GM12878 (cell line): ENCODE measurements around the gene GPC5. TPM values are rescaled to one million over a fixed set of nuclear protein-coding genes. Genes with fewer than 3 reads are reported as not detected.

Experiments used
- ATAC-seq: fragments of 200-7000 bp; cut with Tn5 transposase; 3 replicates; pipeline ENCODE4 v1.9.1; 2020; ENCODE audit warnings: mild to moderate bottlenecking, moderate library complexity
- BruUV-seq: library from RNA; stranded (reverse); fragments of 400-500 nt; replicated peaks from 2 replicates; lab custom pipeline; 2021; lab: Mats Ljungman, UMichigan
- CTCF ChIA-PET: fragments of 300-600 bp; sonication (Branson Sonifier 250); formaldehyde crosslinking; extraction: SDS; loops from one replicate; lab custom pipeline; 2021; ENCODE audit warnings: inconsistent platforms; lab: Yijun Ruan, JAX
- POLR2A ChIA-PET: fragments of 350-600 bp; formaldehyde crosslinking; extraction: SDS; loops from one replicate; lab custom pipeline; 2021; ENCODE audit warnings: inconsistent platforms; lab: Charles Lee
- RAD21 ChIA-PET: fragments of 300-600 bp; sonication (Branson Sonifier 250); formaldehyde crosslinking; loops from one replicate; lab custom pipeline; 2023; ENCODE audit warnings: antibody characterized with exemption; ENCODE audit not compliant: unreplicated experiment; lab: Charles Lee
- SMC1A ChIA-PET: fragments of 300-600 bp; sonication (Branson Sonifier 250); formaldehyde crosslinking; loops from one replicate; lab custom pipeline; 2023; ENCODE audit not compliant: unreplicated experiment, uncharacterized antibody; lab: Charles Lee
- DNase-seq: peaks from one replicate; pipeline ENCODE4 v3.0.0-alpha.2; 2011; ENCODE audit warnings: low read depth, low spot score
- FAIRE-seq: peaks from 3 replicates; lab custom pipeline; 2011; peaks lifted over from hg19 to GRCh38; lab: Jason Lieb, UNC
- H2AFZ ChIP-seq: 2 replicates; pipeline ENCODE4 v1.6.0; 2011; ENCODE audit warnings: low read depth, low read length, control low read depth; ENCODE audit not compliant: control insufficient read depth
- H3K27ac ChIP-seq: 2 replicates; pipeline ENCODE4 v1.5.1; 2011; ENCODE audit warnings: control low read depth; ENCODE audit not compliant: control insufficient read depth, insufficient read depth
- H3K27me3 ChIP-seq, 2 experiments: replicated peaks in 1 of 2; 2 replicates each; pipeline versions ENCODE4 v1.6.0 to v1.6.1; 2011; ENCODE audit warnings: low read length in 1 of 2; ENCODE audit not compliant: control insufficient read depth in 2 of 2, insufficient read depth in 2 of 2
- H3K36me3 ChIP-seq, 2 experiments: 2 replicates each; pipeline ENCODE4 v1.5.1; 2011; ENCODE audit warnings: low read length in 1 of 2; ENCODE audit not compliant: control insufficient read depth in 2 of 2, insufficient read depth in 2 of 2
- H3K4me1 ChIP-seq: 2 replicates; pipeline ENCODE4 v1.6.1; 2011; ENCODE audit warnings: mild to moderate bottlenecking, low read length, moderate library complexity, mixed read lengths; ENCODE audit not compliant: control insufficient read depth, insufficient read depth
- H3K4me2 ChIP-seq: 2 replicates; pipeline ENCODE4 v1.6.0; 2011; ENCODE audit warnings: control low read depth; ENCODE audit not compliant: control insufficient read depth, insufficient read depth
- H3K4me3 ChIP-seq: fragments of 200-600 bp; sonication (generic); 2 replicates; pipeline ENCODE4 v1.5.1; 2016
- H3K79me2 ChIP-seq: 2 replicates; pipeline ENCODE4 v1.6.0; 2011; ENCODE audit warnings: low read length; ENCODE audit not compliant: control insufficient read depth, insufficient read depth
- H3K9ac ChIP-seq: 2 replicates; pipeline ENCODE4 v1.8.0; 2011; ENCODE audit warnings: low read length, control low read depth, mixed read lengths; ENCODE audit not compliant: control insufficient read depth, insufficient read depth
- H3K9me3 ChIP-seq: replicated peaks from 3 replicates; pipeline ENCODE4 v1.5.1; 2011; ENCODE audit warnings: mild to moderate bottlenecking, low read length; ENCODE audit not compliant: control insufficient read depth, insufficient read depth
- H4K20me1 ChIP-seq: 2 replicates; pipeline ENCODE4 v1.6.0; 2011; ENCODE audit not compliant: control insufficient read depth, insufficient read depth
- ATF7 ChIP-seq: fragments of 450-650 bp; IDR thresholded peaks from 2 replicates; pipeline ENCODE4 v1.6.1; 2016; ENCODE audit warnings: low read depth, mild to moderate bottlenecking
- CBFB ChIP-seq: IDR thresholded peaks from 2 replicates; pipeline ENCODE4 v1.6.1; 2016; ENCODE audit warnings: antibody characterized with exemption, low read depth
- CTCF ChIP-seq, 3 experiments: IDR thresholded peaks in 2 of 3; conservative IDR thresholded peaks in 1 of 3; 2 replicates each; pipeline ENCODE4 v1.5.1; 2011; ENCODE audit warnings: low read depth in 3 of 3, low read length in 3 of 3, mild to moderate bottlenecking in 3 of 3, control low read depth in 2 of 3, moderate library complexity in 2 of 3, inconsistent platforms in 1 of 3, mixed read lengths in 1 of 3; ENCODE audit not compliant: control insufficient read depth in 2 of 3, insufficient read depth in 1 of 3; ENCODE audit errors: extremely low read depth in 1 of 3
- FOS ChIP-seq: IDR thresholded peaks from 3 replicates; pipeline ENCODE4 v1.6.1; 2011; ENCODE audit warnings: borderline replicate concordance; ENCODE audit not compliant: insufficient read length; ENCODE audit errors: extremely low read depth
- POLR2AphosphoS2 ChIP-seq: IDR thresholded peaks from 2 replicates; pipeline ENCODE4 v1.6.1; 2011; ENCODE audit warnings: low read depth, mild to moderate bottlenecking, low read length, improper control_type of control experiment, moderate library complexity
- SIN3A ChIP-seq: IDR thresholded peaks from 2 replicates; pipeline ENCODE4 v1.6.1; 2012; ENCODE audit warnings: low read depth, low read length, improper control_type of control experiment
- SKIL ChIP-seq: fragments of 450-650 bp; IDR thresholded peaks from 2 replicates; pipeline ENCODE4 v1.6.1; 2017; ENCODE audit warnings: mild to moderate bottlenecking, low read depth, inconsistent platforms; ENCODE audit not compliant: poor library complexity, severe bottlenecking
- WGBS: methylation state at CpG from one replicate; pipeline ENCODE4 v1.1.6; 2016; ENCODE audit warnings: low lambda C conversion rate; ENCODE audit not compliant: insufficient replicate concordance, insufficient coverage; ENCODE audit errors: missing lambda C conversion rate; 5-methylcytosine and 5-hydroxymethylcytosine counted together
- in situ Hi-C: fragments of 300-500 bp; cut with MboI; formaldehyde crosslinking; loops from 9 replicates; pipeline ENCODE4 v1.14.3; 2018; ENCODE audit warnings: mixed read lengths
- intact Hi-C: fragments of 100-400 bp; cut with micrococcal nuclease; formaldehyde crosslinking; loops from one replicate; pipeline ENCODE4 v1.14.2; 2022; ENCODE audit not compliant: unreplicated experiment
- polyA plus RNA-seq, 11 experiments: library from polyadenylated mRNA; depleted of rRNA in 4 of 11; unstranded in 6 of 11; stranded (reverse) in 5 of 11; fragments of >200 nt; fragmentation: Nextera tagmentation in 4 of 11; fragmentation: Illumina TruSeq in 1 of 11; extraction: Ambion mirVana in 4 of 11; extraction: Trizol in 1 of 11; gene quantifications; 1 replicate in 1 of 11; 2 replicates in 10 of 11; pipeline versions ENCODE4 v1.2.1 to v1.2.3, GENCODE V29; 2011 to 2016; ENCODE audit warnings: inconsistent platforms in 2 of 11, missing spikeins in 2 of 11, low read depth in 1 of 11
- total RNA-seq, 4 experiments: library from RNA; depleted of rRNA in 3 of 4; stranded (reverse); fragments of >200 nt in 3 of 4; fragmentation: Illumina TruSeq in 1 of 4; extraction: Trizol in 1 of 4; gene quantifications; 2 replicates each; pipeline versions ENCODE4 v1.2.1 to v1.2.3, GENCODE V29; 2013 to 2021

The GPC5 gene
- total and polyA plus RNA-seq, 10 of the 15 experiments (the other 5 are each of a cell fraction or from before 2014, with no cell fraction given) = 0.05 to 0.87 (median 0.44) TPM; not detected in 1

- TF ChIP-seq CTCF (IDR thresholded peaks at IDR 0.05 in 2 of 3, conservative IDR thresholded peaks at IDR 0.05 in 1 of 3; ENCODE audit: control insufficient read depth in 2 of 3, extremely low read depth in 1 of 3, insufficient read depth in 1 of 3, low read depth in 3 of 3, low read length in 3 of 3) = no peak
- TF ChIP-seq SIN3A = no peak
- no peak for TF ChIP-seq FOS
- no peak for TF ChIP-seq ATF7
- no peak for TF ChIP-seq SKIL
Observed at GRCh38 chr13:92864584-92865284, 1466.3 kb downstream of the GPC5 start (continued).

GRCh38 chr13:92873029-92873428, 1474.6 kb downstream of the GPC5 start:
- H3K79me2 ChIP-seq = no peaks in the 10 kb centered on the region
- TF ChIP-seq POLR2AphosphoS2 = no peak
- no peak for TF ChIP-seq CBFB
- TF ChIP-seq, all 136 proteins: peak for 0
- in situ Hi-C loops = no loop called here

More at GRCh38 chr13:92873029-92873428, 1474.6 kb downstream of the GPC5 start:
- Histone ChIP-seq H3K36me3 (no peaks in the 10 kb centered on the region), H3K4me2 (no peak overlapping the region), H3K27me3 (no peaks in the 10 kb centered on the region), H4K20me1 (no peaks in the 10 kb centered on the region), H3K4me3 (no peak overlapping the region), H3K27ac (no peak overlapping the region), H3K9ac (no peak overlapping the region), H3K4me1 (no peaks in the 10 kb centered on the region), H3K9me3 (no peaks in the 10 kb centered on the region), H2AFZ (no peak overlapping the region)
- ChIA-PET POLR2A (no interaction called here), SMC1A (no interaction called here), RAD21 (interaction anchor here (1.0 kb wide), 1 partner anchor 28 kb away, joined by 3 read pairs; no protein-coding TSS in a partner anchor), CTCF (no interaction called here)
- intact Hi-C loops = no loop called here
- no peak for DNase-seq
- no peak for ATAC-seq
- no peak for FAIRE-seq
- 2% methylated on average over 3 of the region's 3 CpGs for WGBS
- BruUV-seq = no TSS peak
